K562 (cell line): ENCODE measurements around the gene NTN3. TPM values are rescaled to one million over a fixed set of nuclear protein-coding genes. Genes with fewer than 3 reads are reported as not detected.

Source experiments
- ATAC-seq: fragments of 200-7000 bp; cut with Tn5 transposase; 3 replicates; pipeline ENCODE4 v1.9.1; 2020; ENCODE audit warnings: moderate library complexity
- BruUV-seq: library from RNA; stranded (reverse); fragments of 400-500 nt; replicated peaks from 2 replicates; lab custom pipeline; 2021; lab: Mats Ljungman, UMichigan
- CTCF ChIA-PET: fragments of 300-600 bp; formaldehyde crosslinking; extraction: SDS; loops from one replicate; lab custom pipeline; 2021; ENCODE audit warnings: low intra/inter-chr PET ratio; lab: Yijun Ruan, JAX
- POLR2A ChIA-PET: fragments of 300-600, 350-650 bp; sonication (Branson Sonifier 250); formaldehyde crosslinking; extraction: SDS; loops from one replicate; lab custom pipeline; 2021; ENCODE audit warnings: antibody characterized with exemption, inconsistent platforms; lab: Yijun Ruan, JAX
- DNase-seq, 4 experiments: peaks; one replicate each; pipeline versions ENCODE4 v3.0.0 to v3.0.0-alpha.2; 2011 to 2018; ENCODE audit warnings: low spot score in 3 of 4, mixed read lengths in 3 of 4; ENCODE audit errors: extremely low read depth in 1 of 4
- FAIRE-seq: peaks from 2 replicates; lab custom pipeline; 2011; peaks lifted over from hg19 to GRCh38; lab: Jason Lieb, UNC
- H2AFZ ChIP-seq: 2 replicates; pipeline ENCODE4 v1.6.0; 2011; ENCODE audit warnings: low read depth, low read length, control low read depth, inconsistent platforms
- H3K27ac ChIP-seq: fragments of 200-600 bp; 3 replicates; pipeline ENCODE4 v1.8.0; 2011; ENCODE audit warnings: low read depth, mild to moderate bottlenecking, control low read depth, inconsistent platforms, low read length, moderate library complexity, mixed read lengths; ENCODE audit errors: extremely low read depth
- H3K27me3 ChIP-seq, 2 experiments: fragments of 300-600 bp in 1 of 2; 2 replicates in 1 of 2; 3 replicates in 1 of 2; pipeline versions ENCODE4 v1.6.0 to v1.8.0; 2011; ENCODE audit warnings: inconsistent platforms in 2 of 2, low read length in 2 of 2, mild to moderate bottlenecking in 1 of 2, mixed read lengths in 1 of 2, moderate library complexity in 1 of 2; ENCODE audit not compliant: control insufficient read depth in 2 of 2, insufficient read depth in 2 of 2
- H3K36me3 ChIP-seq: fragments of 300-600 bp; 3 replicates; pipeline ENCODE4 v1.8.0; 2011; ENCODE audit warnings: mild to moderate bottlenecking, low read length, inconsistent platforms; ENCODE audit not compliant: control insufficient read depth, insufficient read depth
- H3K4me1 ChIP-seq, 2 experiments: fragments of 200-600 bp in 1 of 2; replicated peaks in 1 of 2; 2 replicates in 1 of 2; 3 replicates in 1 of 2; pipeline versions ENCODE4 v1.5.1 to v1.8.0; 2011; ENCODE audit warnings: inconsistent platforms in 2 of 2, low read length in 2 of 2, mild to moderate bottlenecking in 1 of 2, mixed read lengths in 1 of 2, moderate library complexity in 1 of 2; ENCODE audit not compliant: control insufficient read depth in 2 of 2, insufficient read depth in 2 of 2
- H3K4me2 ChIP-seq: 2 replicates; pipeline ENCODE4 v1.6.1; 2011; ENCODE audit warnings: low read length, control low read depth, inconsistent platforms, mixed read lengths; ENCODE audit not compliant: insufficient read depth
- H3K4me3 ChIP-seq: fragments of 200-600 bp; sonication (generic), shearing (Covaris generic); 2 replicates; pipeline ENCODE4 v1.5.1; 2016; ENCODE audit warnings: control low read depth, inconsistent platforms
- H3K79me2 ChIP-seq: fragments of 200-600 bp; 3 replicates; pipeline ENCODE4 v1.8.0; 2011; ENCODE audit warnings: low read length, inconsistent platforms; ENCODE audit not compliant: control insufficient read depth, insufficient read depth
- H3K9ac ChIP-seq, 2 experiments: 2 replicates each; pipeline versions ENCODE4 v1.6.0 to v1.6.1; 2011; ENCODE audit warnings: low read depth in 2 of 2, low read length in 2 of 2, control low read depth in 1 of 2, inconsistent platforms in 1 of 2, mild to moderate bottlenecking in 1 of 2, mixed read lengths in 1 of 2; ENCODE audit not compliant: insufficient read depth in 1 of 2
- H3K9me1 ChIP-seq: one replicate; pipeline ENCODE4 v1.6.0; 2011; ENCODE audit warnings: inconsistent platforms, mild to moderate bottlenecking, low read length, moderate library complexity; ENCODE audit not compliant: control insufficient read depth, insufficient read depth
- H3K9me3 ChIP-seq: replicated peaks from 2 replicates; pipeline ENCODE4 v1.5.1; 2011; ENCODE audit warnings: low read depth, low read length, inconsistent platforms; ENCODE audit not compliant: control insufficient read depth, insufficient read depth
- H4K20me1 ChIP-seq: replicated peaks from 2 replicates; pipeline ENCODE4 v1.6.1; 2011; ENCODE audit warnings: low read length, inconsistent platforms, mixed read lengths; ENCODE audit not compliant: control insufficient read depth, insufficient read depth
- E2F6 ChIP-seq, 2 experiments: IDR thresholded peaks; 2 replicates each; pipeline ENCODE4 v1.6.1; 2011; ENCODE audit warnings: borderline replicate concordance in 1 of 2, control low read depth in 1 of 2, low read depth in 1 of 2, low read length in 1 of 2, mild to moderate bottlenecking in 1 of 2, mixed read lengths in 1 of 2, moderate library complexity in 1 of 2; ENCODE audit not compliant: insufficient read depth in 1 of 2, insufficient read length in 1 of 2, poor library complexity in 1 of 2, severe bottlenecking in 1 of 2; ENCODE audit errors: extremely low read depth in 1 of 2
- POLR2G ChIP-seq: fragments of 200-400 bp; formaldehyde crosslinking; IDR thresholded peaks from 2 replicates; pipeline ENCODE4 v1.6.1; 2017; ENCODE audit warnings: low read depth, mild to moderate bottlenecking, antibody characterized with exemption, low read length, moderate library complexity
- VEZF1 ChIP-seq: fragments of 200-800 bp; sonication (Bioruptor generic); IDR thresholded peaks from 2 replicates; pipeline ENCODE4 v1.6.1; 2017; ENCODE audit warnings: missing genetic modification characterization, missing compliant biosample characterization
- WHSC1 ChIP-seq: IDR thresholded peaks from one replicate; pipeline ENCODE4 v1.6.1; 2012; ENCODE audit warnings: low read length, control low read depth, inconsistent platforms
- ZNF263 ChIP-seq: sonication (generic); formaldehyde crosslinking; IDR thresholded peaks from 2 replicates; pipeline ENCODE4 v1.8.0; 2022; ENCODE audit warnings: mild to moderate bottlenecking, missing genetic modification reagents, borderline replicate concordance
- whole genome bisulfite sequencing: fragments of 100-300 bp; shearing (Covaris generic); methylation state at CpG from one replicate; pipeline ENCODE4 v1.1.6; 2016; ENCODE audit warnings: low coverage, mixed read lengths; ENCODE audit not compliant: insufficient coverage; ENCODE audit errors: missing lambda C conversion rate; 5-methylcytosine and 5-hydroxymethylcytosine counted together
- in situ Hi-C: fragments of 300-500 bp; cut with MboI; formaldehyde crosslinking; loops from 4 replicates; pipeline ENCODE4 v1.15.0; 2018; ENCODE audit warnings: inconsistent platforms, mixed read lengths
- intact Hi-C: fragments of 100-400 bp; cut with micrococcal nuclease; formaldehyde crosslinking; loops from 2 replicates; pipeline ENCODE4 v1.14.2; 2022
- polyA plus RNA-seq, 8 experiments: library from polyadenylated mRNA; depleted of rRNA in 4 of 8; stranded (reverse) in 5 of 8; unstranded in 3 of 8; fragments of >200 nt; fragmentation: Nextera tagmentation in 2 of 8; fragmentation: Illumina TruSeq in 1 of 8; extraction: Ambion mirVana in 2 of 8; extraction: Trizol in 1 of 8; gene quantifications; 2 replicates each; pipeline versions ENCODE4 v1.2.1 to v1.2.3, GENCODE V29; 2011 to 2014; ENCODE audit warnings: inconsistent platforms in 1 of 8, missing spikeins in 1 of 8
- total RNA-seq, 7 experiments: library from RNA; depleted of rRNA in 6 of 7; stranded (reverse); fragments of >200 nt in 6 of 7; fragmentation: Illumina TruSeq in 2 of 7; extraction: Trizol in 2 of 7; gene quantifications; 2 replicates each; pipeline versions ENCODE4 v1.2.1 to v1.2.3, GENCODE V29; 2011 to 2021; ENCODE audit warnings: low replicate concordance in 1 of 7

NTN3 gene
- total and polyA plus RNA-seq, 9 of the 15 experiments (the other 6 are each of a cell fraction or from before 2014, with no cell fraction given), result not detected

- TF ChIP-seq VEZF1 (CRISPR knock-in tag) (peak; percentile 58), POLR2G (peak; percentile 63), E2F6 (IDR thresholded peaks at IDR 0.05; ENCODE audit: borderline replicate concordance in 1 of 2, extremely low read depth in 1 of 2, insufficient read depth in 1 of 2, insufficient read length in 1 of 2, low read depth in 1 of 2, low read length in 1 of 2, poor library complexity in 1 of 2, severe bottlenecking in 1 of 2) (peak in 1 of 2 experiments; percentile 16)
These were observed at the start of gene NTN3 (continued) for GRCh38 chr16:2471016-2471652.

- 64% methylated on average over 7 of the region's 7 CpGs for WGBS
- Histone ChIP-seq H3K9me1 (no peaks in the 10 kb centered on the region), H4K20me1 (no peaks in the 10 kb centered on the region), H3K9me3 (no peaks in the 10 kb centered on the region), H3K27ac (no peak overlapping the region), H3K27me3 (no peaks in the 10 kb centered on the region), H2AFZ (peak overlapping the region; percentile 75), H3K79me2 (no peaks in the 10 kb centered on the region), H3K4me1 (peaks cover 9 to 11% of the 10 kb centered on the region in 2 experiments; a peak in 4 of 5 replicates), H3K4me2 (no peak overlapping the region; the same call in 1 of the 2 replicates), H3K4me3 (no peak overlapping the region), H3K9ac (peak overlapping the region in 1 of 2 experiments; percentile 55; a peak in 1 of 4 replicates), H3K36me3 (no peaks in the 10 kb centered on the region)
- ChIA-PET POLR2A (no interaction called here), CTCF (interaction anchor here (1.1 to 2.1 kb wide), 2 partner anchors 79 to 82 kb away, joined by 3 to 12 read pairs; partner anchors contain the start of gene ABCA3)
- no peak for FAIRE-seq
- TF ChIP-seq ZNF263 (CRISPR knock-in tag), result 0 out of 2 replicates have a peak, but pooled peaks have one; percentile 4
- TF ChIP-seq WHSC1, result no peak
- intact Hi-C loops, result no loop called here
- in situ Hi-C loops, result no loop called here
- no TSS peak for BruUV-seq
- DNase-seq, result no peak
- ATAC-seq, result no peak; the same call in 2 of the 3 replicates
These were observed 48.8 kb upstream of the NTN3 start for GRCh38 chr16:2422123-2422867.
